Lower lobe of right lung (tissue), 2 donors: Measurements from ENCODE around the gene PAX7. TPM values are rescaled to one million over a fixed set of nuclear protein-coding genes. Genes with fewer than 3 reads are reported as not detected.
"Not testable (repeated sequence)": the region's sequence is repeated elsewhere in the genome, so short reads cannot be mapped to it uniquely, and the experiment has no call there.

Source experiments
- ATAC-seq, 2 donors: fragments of 200-7000 bp; cut with Tn5 transposase; one replicate each; pipeline ENCODE4 v1.9.1; 2020 to 2022; ENCODE audit warnings: mild to moderate bottlenecking in 2 of 2, moderate library complexity in 2 of 2
- DNase-seq: peaks from one replicate; pipeline ENCODE4 v3.0.0-alpha.2; 2020
- H3K27ac ChIP-seq: fragments of 200-600 bp; one replicate; pipeline ENCODE4 v1.8.0; 2022
- H3K27me3 ChIP-seq: fragments of 200-600 bp; one replicate; pipeline ENCODE4 v1.8.0; 2022; ENCODE audit warnings: low read depth
- H3K36me3 ChIP-seq: fragments of 200-600 bp; one replicate; pipeline ENCODE4 v1.8.0; 2022; ENCODE audit warnings: mild to moderate bottlenecking
- H3K4me1 ChIP-seq: fragments of 200-600 bp; one replicate; pipeline ENCODE4 v1.8.0; 2022
- H3K4me3 ChIP-seq: fragments of 200-600 bp; one replicate; pipeline ENCODE4 v1.8.0; 2022; ENCODE audit warnings: mild to moderate bottlenecking
- H3K9me3 ChIP-seq: fragments of 200-600 bp; one replicate; pipeline ENCODE4 v1.8.0; 2022
- intact Hi-C: fragments of 100-400 bp; cut with DNase I; formaldehyde crosslinking; loops from one replicate; pipeline ENCODE4 v1.11.0; 2022
- total RNA-seq: library from RNA; stranded (reverse); fragmentation: NEBNext Ultra II Directional; extraction: Animal tissue kit (Norgen Biotek cat#: 25700); gene quantifications from one replicate; pipeline ENCODE4 v1.2.1, GENCODE V29; 2021
- TF ChIP-seq, protein P1 (sequence below): fragments of 200-600 bp; IDR thresholded peaks from one replicate; pipeline ENCODE4 v1.8.0; 2022; ENCODE audit warnings: antibody characterized with exemption, mild to moderate bottlenecking
- donor health status: DM: no; HTN: yes; CAD: no; lungs with severe emphysema.

PAX7 gene
- total RNA-seq, 1 donor from 2014 or later, result not detected

DNA sequence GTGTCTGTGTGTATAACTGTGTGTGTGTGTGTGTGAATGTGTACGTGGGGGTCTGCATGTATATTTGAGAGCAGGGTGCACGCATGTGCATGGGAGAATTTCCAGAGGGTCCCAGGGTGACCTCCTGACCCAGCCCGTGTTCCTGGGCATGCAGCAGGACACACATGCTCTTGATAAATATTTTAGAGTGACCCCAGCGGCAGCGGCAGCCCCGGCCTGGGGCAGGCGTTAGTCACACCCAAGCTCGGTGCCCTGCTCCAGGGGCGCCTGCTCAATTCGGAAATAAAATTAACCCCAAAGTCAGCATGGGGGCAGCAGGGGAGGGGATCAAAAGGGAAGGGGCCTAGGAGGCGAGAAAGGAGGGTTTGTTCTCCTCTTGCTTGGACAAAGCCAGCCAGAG lies 107.5 kb downstream of the PAX7 start:
- no peak overlapping the region for H3K27ac ChIP-seq
- intact Hi-C loops, result no loop called here

GRCh38 chr1:18738617-18739016 lies 108.0 kb downstream of the PAX7 start:
- Histone ChIP-seq H3K4me3 (no peak overlapping the region), H3K27me3 (peaks cover 37% of the 10 kb centered on the region), H3K4me1 (no peaks in the 10 kb centered on the region), H3K27ac (no peak overlapping the region), H3K36me3 (no peaks in the 10 kb centered on the region), H3K9me3 (no peaks in the 10 kb centered on the region)
- TF ChIP-seq, protein P1, sequence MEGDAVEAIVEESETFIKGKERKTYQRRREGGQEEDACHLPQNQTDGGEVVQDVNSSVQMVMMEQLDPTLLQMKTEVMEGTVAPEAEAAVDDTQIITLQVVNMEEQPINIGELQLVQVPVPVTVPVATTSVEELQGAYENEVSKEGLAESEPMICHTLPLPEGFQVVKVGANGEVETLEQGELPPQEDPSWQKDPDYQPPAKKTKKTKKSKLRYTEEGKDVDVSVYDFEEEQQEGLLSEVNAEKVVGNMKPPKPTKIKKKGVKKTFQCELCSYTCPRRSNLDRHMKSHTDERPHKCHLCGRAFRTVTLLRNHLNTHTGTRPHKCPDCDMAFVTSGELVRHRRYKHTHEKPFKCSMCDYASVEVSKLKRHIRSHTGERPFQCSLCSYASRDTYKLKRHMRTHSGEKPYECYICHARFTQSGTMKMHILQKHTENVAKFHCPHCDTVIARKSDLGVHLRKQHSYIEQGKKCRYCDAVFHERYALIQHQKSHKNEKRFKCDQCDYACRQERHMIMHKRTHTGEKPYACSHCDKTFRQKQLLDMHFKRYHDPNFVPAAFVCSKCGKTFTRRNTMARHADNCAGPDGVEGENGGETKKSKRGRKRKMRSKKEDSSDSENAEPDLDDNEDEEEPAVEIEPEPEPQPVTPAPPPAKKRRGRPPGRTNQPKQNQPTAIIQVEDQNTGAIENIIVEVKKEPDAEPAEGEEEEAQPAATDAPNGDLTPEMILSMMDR, result no peak
- ATAC-seq, result no peak
- DNase-seq, result no peak
- intact Hi-C loops, result no loop called here

More for the DNA sequence above, 107.5 kb downstream of the PAX7 start:
- H3K36me3 ChIP-seq, result no peaks in the 10 kb centered on the region
- ATAC-seq (no peak), DNase-seq (no peak)
- peaks cover 42% of the 10 kb centered on the region for H3K27me3 ChIP-seq
- H3K9me3 ChIP-seq, result no peaks in the 10 kb centered on the region
- TF ChIP-seq, protein P1, result no peak
- no peaks in the 10 kb centered on the region for H3K4me1 ChIP-seq
- H3K4me3 ChIP-seq, result no peak overlapping the region

DNA sequence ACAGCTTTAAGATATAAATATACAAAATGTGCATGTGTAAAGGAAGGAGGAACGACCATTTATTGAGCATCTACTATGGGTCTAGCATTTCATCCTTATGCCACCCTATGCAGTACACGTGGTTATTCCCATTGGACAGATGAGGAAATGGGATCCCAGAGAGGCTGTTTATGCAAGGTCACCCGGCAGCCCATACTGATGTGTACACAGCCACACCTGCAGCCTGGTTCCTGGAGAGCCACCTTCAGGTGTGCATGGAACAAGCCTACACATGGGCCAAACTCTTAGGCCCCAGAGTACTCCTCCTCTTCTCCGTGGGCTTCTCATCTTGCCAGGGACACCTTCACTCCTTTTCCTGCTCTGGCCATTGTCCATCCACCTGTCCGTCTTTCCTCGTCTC lies 108.8 kb downstream of the PAX7 start:
- no peak for ATAC-seq
- H3K27me3 ChIP-seq, result peaks cover 32% of the 10 kb centered on the region
- no peaks in the 10 kb centered on the region for H3K36me3 ChIP-seq
- no peak for DNase-seq
- no peak overlapping the region for H3K27ac ChIP-seq
- no peak overlapping the region for H3K4me3 ChIP-seq
- TF ChIP-seq, protein P1, result no peak
- H3K9me3 ChIP-seq, result no peaks in the 10 kb centered on the region
- intact Hi-C loops, result no loop called here
- H3K4me1 ChIP-seq, result no peaks in the 10 kb centered on the region

GRCh38 chr1:18739897-18740296 lies 109.3 kb downstream of the PAX7 start:
- Histone ChIP-seq H3K4me3 (no peak overlapping the region), H3K9me3 (no peaks in the 10 kb centered on the region), H3K27me3 (peaks cover 30% of the 10 kb centered on the region), H3K36me3 (no peaks in the 10 kb centered on the region), H3K4me1 (no peaks in the 10 kb centered on the region), H3K27ac (no peak overlapping the region)
- ATAC-seq, result no peak
- intact Hi-C loops, result no loop called here
- no peak for DNase-seq
- TF ChIP-seq, protein P1, result no peak

- TF ChIP-seq, protein P1, result no peak
- Histone ChIP-seq H3K27me3 (peaks cover 30% of the 10 kb centered on the region), H3K9me3 (no peaks in the 10 kb centered on the region), H3K4me1 (no peaks in the 10 kb centered on the region), H3K27ac (no peak overlapping the region), H3K36me3 (no peaks in the 10 kb centered on the region), H3K4me3 (no peak overlapping the region)
- intact Hi-C loops, result no loop called here
- ATAC-seq (no peak), DNase-seq (no peak)
These were observed 110.0 kb downstream of the PAX7 start for GRCh38 chr1:18740617-18741016.

- intact Hi-C loops, result no loop called here
- DNase-seq, result no peak
- Histone ChIP-seq H3K4me3 (no peak overlapping the region), H3K4me1 (no peaks in the 10 kb centered on the region), H3K36me3 (no peaks in the 10 kb centered on the region), H3K9me3 (no peaks in the 10 kb centered on the region), H3K27ac (no peak overlapping the region), H3K27me3 (peaks cover 32% of the 10 kb centered on the region)
- TF ChIP-seq, protein P1, result no peak
- no peak for ATAC-seq
These were observed 112.6 kb downstream of the PAX7 start for GRCh38 chr1:18743233-18743632.

GRCh38 chr1:18744381-18744780 lies 113.7 kb downstream of the PAX7 start:
- H3K4me1 ChIP-seq, H3K4me3 ChIP-seq, H3K36me3 ChIP-seq, H3K9me3 ChIP-seq, DNase-seq, intact Hi-C loops, H3K27ac ChIP-seq, ATAC-seq: not testable (repeated sequence)
- H3K27me3 ChIP-seq, result peaks cover 22% of the 10 kb centered on the region
